Mesothelial cell of epicardium (in vitro differentiated cells): ENCODE measurements around the gene ESYT2. TPM values are rescaled to one million over a fixed set of nuclear protein-coding genes. Genes with fewer than 3 reads are reported as not detected.

Source experiments
- DNase-seq, 2 experiments: peaks; one replicate each; pipeline ENCODE4 v3.0.0; 2021; ENCODE audit warnings: low spot score in 2 of 2; ENCODE audit not compliant: unreplicated experiment in 2 of 2
- H3K27ac Mint-ChIP-seq: 2 replicates; pipeline ENCODE4 v1.8.0; 2021; ENCODE audit warnings: mixed read lengths
- H3K27me3 Mint-ChIP-seq: 2 replicates; pipeline ENCODE4 v1.8.0; 2021; ENCODE audit warnings: low read depth, mixed read lengths
- H3K36me3 Mint-ChIP-seq: 2 replicates; pipeline ENCODE4 v1.8.0; 2021; ENCODE audit warnings: mixed read lengths
- H3K4me1 Mint-ChIP-seq: 2 replicates; pipeline ENCODE4 v1.8.0; 2021; ENCODE audit warnings: mixed read lengths
- H3K4me3 Mint-ChIP-seq: 2 replicates; pipeline ENCODE4 v1.8.0; 2021; ENCODE audit warnings: mild to moderate bottlenecking, moderate library complexity, mixed read lengths
- H3K9me3 Mint-ChIP-seq: 2 replicates; pipeline ENCODE4 v1.8.0; 2021; ENCODE audit warnings: mixed read lengths
- total RNA-seq: library from RNA; stranded (reverse); gene quantifications from 3 replicates; pipeline ENCODE4 v1.2.1, GENCODE V29; 2021
- TF ChIP-seq, protein P1 (sequence below): fragments of 200-600 bp; sonication (generic); IDR thresholded peaks from one replicate; pipeline ENCODE4 v1.5.0; 2021; ENCODE audit warnings: antibody characterized with exemption; ENCODE audit not compliant: unreplicated experiment

The ESYT2 gene
- total RNA-seq, 1 donor from 2014 or later = 37.1 TPM

DNA sequence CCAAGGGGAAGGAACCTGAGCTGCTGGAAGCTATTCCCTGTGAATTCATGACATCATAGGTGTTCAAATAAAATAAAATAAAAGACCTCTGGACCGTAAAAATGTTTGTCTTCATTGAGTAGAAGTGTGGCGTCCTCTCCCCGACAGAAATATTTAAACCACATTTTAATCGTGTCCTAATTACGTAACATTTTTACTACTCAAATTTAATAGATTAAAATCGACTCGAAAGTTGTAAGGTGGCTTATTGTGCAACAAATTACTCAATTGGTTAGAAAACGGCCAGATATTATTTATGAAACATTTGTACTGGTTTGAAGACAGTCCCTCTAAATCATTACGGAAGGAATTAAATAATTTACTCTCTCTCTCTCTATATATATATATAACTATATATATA, 109.2 kb downstream of the ESYT2 start:
- Mint-ChIP-seq H3K27me3 (peaks cover 36% of the 10 kb centered on the region), H3K27ac (no peak overlapping the region), H3K9me3 (no peaks in the 10 kb centered on the region), H3K4me1 (no peaks in the 10 kb centered on the region), H3K36me3 (no peaks in the 10 kb centered on the region), H3K4me3 (no peak overlapping the region)
- TF ChIP-seq, protein P1, sequence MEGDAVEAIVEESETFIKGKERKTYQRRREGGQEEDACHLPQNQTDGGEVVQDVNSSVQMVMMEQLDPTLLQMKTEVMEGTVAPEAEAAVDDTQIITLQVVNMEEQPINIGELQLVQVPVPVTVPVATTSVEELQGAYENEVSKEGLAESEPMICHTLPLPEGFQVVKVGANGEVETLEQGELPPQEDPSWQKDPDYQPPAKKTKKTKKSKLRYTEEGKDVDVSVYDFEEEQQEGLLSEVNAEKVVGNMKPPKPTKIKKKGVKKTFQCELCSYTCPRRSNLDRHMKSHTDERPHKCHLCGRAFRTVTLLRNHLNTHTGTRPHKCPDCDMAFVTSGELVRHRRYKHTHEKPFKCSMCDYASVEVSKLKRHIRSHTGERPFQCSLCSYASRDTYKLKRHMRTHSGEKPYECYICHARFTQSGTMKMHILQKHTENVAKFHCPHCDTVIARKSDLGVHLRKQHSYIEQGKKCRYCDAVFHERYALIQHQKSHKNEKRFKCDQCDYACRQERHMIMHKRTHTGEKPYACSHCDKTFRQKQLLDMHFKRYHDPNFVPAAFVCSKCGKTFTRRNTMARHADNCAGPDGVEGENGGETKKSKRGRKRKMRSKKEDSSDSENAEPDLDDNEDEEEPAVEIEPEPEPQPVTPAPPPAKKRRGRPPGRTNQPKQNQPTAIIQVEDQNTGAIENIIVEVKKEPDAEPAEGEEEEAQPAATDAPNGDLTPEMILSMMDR = no peak
- no peak for DNase-seq

DNA sequence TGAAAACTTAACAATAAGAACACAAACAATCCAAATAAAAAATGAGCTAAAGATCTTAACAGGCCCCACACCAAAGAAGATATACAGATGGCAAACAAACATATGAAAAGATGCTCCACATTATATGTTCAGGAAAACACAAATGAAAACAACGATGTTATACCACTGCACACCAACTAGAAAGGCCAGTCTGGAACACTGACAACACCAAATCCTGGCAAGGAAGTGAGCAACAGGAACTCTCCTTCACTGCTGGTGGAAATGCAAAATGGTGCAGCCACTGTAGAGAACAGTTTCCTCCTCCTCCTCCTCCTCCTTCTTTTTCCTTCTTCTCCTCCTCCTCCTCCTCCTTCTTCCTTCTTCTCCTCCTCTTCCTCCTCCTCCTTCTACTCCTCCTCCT, 112.5 kb downstream of the ESYT2 start:
- H3K9me3 Mint-ChIP-seq = no peaks in the 10 kb centered on the region
- H3K27me3 Mint-ChIP-seq = peaks cover 36% of the 10 kb centered on the region
- TF ChIP-seq, protein P1 = no peak
- H3K27ac Mint-ChIP-seq = no peak overlapping the region
- no peaks in the 10 kb centered on the region for H3K36me3 Mint-ChIP-seq
- no peak for DNase-seq
- no peaks in the 10 kb centered on the region for H3K4me1 Mint-ChIP-seq
- H3K4me3 Mint-ChIP-seq = no peak overlapping the region

DNA sequence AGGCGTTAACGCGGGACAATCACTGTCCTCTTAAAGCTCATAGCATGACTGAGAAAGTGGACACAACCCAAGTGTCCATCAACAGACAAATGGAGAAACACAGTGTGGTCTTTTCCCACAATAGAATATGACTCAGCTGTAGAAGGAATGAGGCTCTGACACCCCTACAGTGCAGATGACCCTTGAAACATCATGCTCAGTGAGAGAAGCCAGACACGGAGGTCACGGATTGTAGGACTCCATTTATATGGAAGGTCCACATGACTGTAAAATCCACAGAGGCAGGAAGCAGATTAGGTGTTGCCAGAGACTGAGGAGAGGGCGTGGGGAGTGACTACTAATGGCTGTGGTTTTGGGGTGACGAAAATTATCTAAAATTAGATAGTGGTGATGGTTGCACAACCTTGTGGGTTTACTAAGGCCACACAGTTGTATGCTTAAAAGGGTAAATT, 118.6 kb downstream of the ESYT2 start:
- peaks cover 3% of the 10 kb centered on the region for H3K36me3 Mint-ChIP-seq
- no peak for DNase-seq

GRCh38 chr7:158707610-158708009, 121.7 kb downstream of the ESYT2 start:
- Mint-ChIP-seq H3K9me3 (peaks cover 3% of the 10 kb centered on the region), H3K27me3 (no peaks in the 10 kb centered on the region), H3K27ac (no peak overlapping the region), H3K4me1 (peaks cover 18% of the 10 kb centered on the region), H3K4me3 (no peak overlapping the region), H3K36me3 (peaks cover 3% of the 10 kb centered on the region)
- no peak for DNase-seq
- TF ChIP-seq, protein P1 = no peak

More for the DNA sequence above, 118.6 kb downstream of the ESYT2 start:
- H3K27me3 Mint-ChIP-seq = peaks cover 3% of the 10 kb centered on the region
- TF ChIP-seq, protein P1 = no peak
- peaks cover 3% of the 10 kb centered on the region for H3K9me3 Mint-ChIP-seq
- peaks cover 5% of the 10 kb centered on the region for H3K4me1 Mint-ChIP-seq
- no peak overlapping the region for H3K27ac Mint-ChIP-seq
- no peak overlapping the region for H3K4me3 Mint-ChIP-seq

DNA sequence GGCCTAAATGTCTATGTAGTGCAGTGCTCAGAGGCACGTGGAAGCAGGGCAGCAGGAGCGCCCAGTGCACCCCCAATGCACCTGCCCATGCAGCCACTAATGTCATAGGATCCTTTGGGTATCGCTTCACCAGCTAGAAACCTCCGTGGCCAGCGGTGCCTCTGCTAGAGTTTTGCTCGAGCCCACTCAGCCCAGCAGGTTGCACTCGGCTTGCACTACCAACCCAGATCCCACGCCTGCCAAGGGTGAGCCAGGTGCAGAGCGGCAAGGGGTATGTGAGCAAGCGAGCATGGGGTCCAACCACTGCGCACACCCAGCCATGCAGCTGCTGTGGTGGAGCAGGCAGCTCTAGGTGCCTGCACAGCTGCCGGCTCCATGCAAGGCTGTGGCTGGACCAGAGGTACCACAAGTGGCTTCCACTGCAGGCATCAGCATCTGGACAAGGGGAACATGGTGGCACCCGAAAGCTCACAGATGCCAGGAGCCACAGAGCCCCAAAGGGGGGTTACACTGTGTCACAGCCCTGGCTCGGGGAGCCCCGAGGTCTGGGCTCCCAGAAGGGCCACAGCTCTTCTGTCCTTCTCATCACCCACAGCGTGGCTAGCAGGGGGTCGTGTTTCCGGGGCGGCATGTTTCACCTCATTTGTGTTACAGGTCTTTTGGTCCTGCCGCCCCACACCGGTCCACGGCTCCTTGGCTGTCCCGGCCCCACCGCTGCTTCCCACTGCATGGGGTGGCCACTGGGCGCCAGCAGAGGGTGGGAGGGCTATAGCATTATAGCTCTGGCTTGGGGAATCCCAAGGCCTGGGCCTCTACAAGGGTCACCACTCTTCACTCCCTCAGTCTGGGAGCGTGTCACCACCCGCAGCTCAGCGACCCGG, 122.4 kb downstream of the ESYT2 start:
- peaks cover 3% of the 10 kb centered on the region for H3K36me3 Mint-ChIP-seq
- no peaks in the 10 kb centered on the region for H3K27me3 Mint-ChIP-seq
- DNase-seq = no peak
- H3K9me3 Mint-ChIP-seq = peaks cover 3% of the 10 kb centered on the region
- H3K4me1 Mint-ChIP-seq = peaks cover 18% of the 10 kb centered on the region
- TF ChIP-seq, protein P1 = no peak
- no peak overlapping the region for H3K27ac Mint-ChIP-seq
- H3K4me3 Mint-ChIP-seq = peak overlapping the region; percentile 56
